A549 (cell line): ENCODE results near the gene OR2T35.
"Not testable (repeated sequence)": the region's sequence is repeated elsewhere in the genome, so short reads cannot be mapped to it uniquely, and the experiment has no call there.

Experiments used
- CEBPB ChIP-seq, 2 experiments: fragments of >200 bp in 1 of 2; sonication (Bioruptor Twin) in 1 of 2; formaldehyde crosslinking in 1 of 2; IDR thresholded peaks; 2 replicates each; pipeline ENCODE4 v1.6.1; 2012 to 2016
- CTCF ChIP-seq: fragments of >200 bp; sonication (Bioruptor Twin); formaldehyde crosslinking; IDR thresholded peaks from 3 replicates; pipeline ENCODE4 v1.5.1; 2016
- EP300 ChIP-seq, 2 experiments: fragments of >200 bp; sonication (Bioruptor Twin); formaldehyde crosslinking; IDR thresholded peaks; 2 replicates in 1 of 2; 3 replicates in 1 of 2; pipeline ENCODE4 v1.6.1; 2016 to 2017
- HDAC2 ChIP-seq: fragments of 200-600 bp; sonication (generic); IDR thresholded peaks from 2 replicates; pipeline ENCODE4 v1.6.1; 2016
- JUNB ChIP-seq: fragments of >200 bp; sonication (Bioruptor Twin); formaldehyde crosslinking; IDR thresholded peaks from 2 replicates; pipeline ENCODE4 v1.6.1; 2016
- MAZ ChIP-seq: fragments of 150-350 bp; IDR thresholded peaks from 2 replicates; pipeline ENCODE4 v1.6.1; 2014; ENCODE audit warnings: antibody characterized with exemption, low read depth, low read length, borderline replicate concordance
- RCOR1 ChIP-seq: fragments of 150-350 bp; IDR thresholded peaks from 2 replicates; pipeline ENCODE4 v1.6.1; 2014; ENCODE audit warnings: antibody characterized with exemption, low read length, low read depth
- SMC3 ChIP-seq: fragments of >200 bp; sonication (Bioruptor Twin); formaldehyde crosslinking; IDR thresholded peaks from 3 replicates; pipeline ENCODE4 v1.6.1; 2018; ENCODE audit warnings: inconsistent platforms
- TP53 ChIP-seq: fragments of 250-450 bp; sonication (Bioruptor Pico); IDR thresholded peaks from 2 replicates; pipeline ENCODE4 v1.5.0; 2021; ENCODE audit warnings: mild to moderate bottlenecking, moderate library complexity

GRCh38 chr1:248663453-248664328 is 18.6 kb upstream of the OR2T35 start:
- not testable (repeated sequence) for TF ChIP-seq CTCF; MAZ; HDAC2; CEBPB (IDR thresholded peaks at IDR 0.05); EP300 (IDR thresholded peaks at IDR 0.05); TP53 (CRISPR knock-in tag); SMC3; JUNB; RCOR1
